Measurements from ENCODE around the gene LAIR2.

LAIR2 gene, protein sequence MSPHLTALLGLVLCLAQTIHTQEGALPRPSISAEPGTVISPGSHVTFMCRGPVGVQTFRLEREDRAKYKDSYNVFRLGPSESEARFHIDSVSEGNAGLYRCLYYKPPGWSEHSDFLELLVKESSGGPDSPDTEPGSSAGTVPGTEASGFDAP

DNA sequence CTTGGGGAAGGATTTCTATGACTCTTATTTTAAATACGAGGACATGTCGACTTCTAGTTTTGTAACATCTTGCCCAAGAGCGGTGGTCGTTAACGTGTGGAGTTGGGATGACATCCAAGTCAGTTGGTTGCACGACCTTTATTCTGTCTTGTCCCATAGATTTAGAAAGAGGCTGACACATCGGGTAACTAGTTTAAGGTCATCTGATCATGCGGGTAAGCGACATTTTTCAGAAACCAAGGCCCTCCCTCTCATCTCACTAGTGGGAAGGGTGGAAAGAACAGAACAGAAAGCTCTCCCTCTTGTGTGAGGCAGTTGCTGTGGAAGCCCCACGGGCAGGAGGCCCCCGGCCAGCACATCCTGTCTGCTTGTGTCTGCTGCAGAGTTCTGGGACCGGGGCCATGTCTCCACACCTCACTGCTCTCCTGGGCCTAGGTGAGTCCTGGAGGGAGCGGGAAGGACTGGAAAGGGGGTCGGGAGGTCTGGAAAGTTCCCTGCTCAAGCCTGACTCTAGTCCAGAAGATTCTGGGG is at the start of gene LAIR2:
Gene LAIR2 (plus strand): TSS at position 314 of the 531 bp plus-strand sequence. CDS start 88 bp downstream, at position 402.
- no peak for DNase-seq

DNA sequence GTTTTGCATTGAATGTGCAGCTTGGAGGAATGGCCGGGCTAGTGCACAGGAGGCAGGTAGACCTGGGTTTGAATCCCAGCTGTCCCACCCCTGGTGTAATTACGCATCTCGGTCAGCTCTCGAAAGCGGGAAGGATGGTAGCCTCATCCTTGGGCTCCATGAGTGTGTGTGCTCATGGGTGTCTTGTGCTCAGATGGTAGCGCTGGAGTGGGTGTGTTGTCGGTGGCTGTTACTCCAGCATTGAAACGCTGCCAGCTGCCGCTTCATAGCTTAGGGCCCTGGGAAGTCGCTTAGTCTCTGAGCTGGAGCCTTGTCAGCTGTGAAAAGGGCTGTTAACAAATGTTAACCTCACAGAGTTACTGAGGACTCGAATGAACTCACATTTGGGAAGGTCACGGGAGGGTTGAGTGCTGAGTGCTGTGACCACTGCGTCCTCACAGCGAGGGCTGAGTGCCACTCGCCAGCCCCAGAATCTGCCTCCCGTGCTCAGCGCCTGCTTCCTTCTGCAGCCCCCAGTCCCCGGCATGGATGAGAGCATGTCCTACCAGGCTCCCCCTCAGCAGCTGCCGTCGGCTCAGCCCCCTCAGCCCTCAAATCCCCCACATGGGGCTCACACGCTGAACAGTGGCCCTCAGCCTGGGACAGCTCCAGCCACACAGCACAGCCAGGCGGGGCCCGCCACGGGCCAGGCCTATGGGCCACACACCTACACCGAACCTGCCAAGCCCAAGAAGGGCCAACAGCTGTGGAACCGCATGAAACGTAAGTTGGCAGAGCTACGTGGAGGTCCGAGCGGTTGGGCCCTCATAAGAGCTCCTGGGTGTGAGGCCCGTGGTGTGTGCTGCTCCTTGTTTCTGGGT is 48.5 kb upstream of the LAIR2 start:
- no peak for DNase-seq

DNA sequence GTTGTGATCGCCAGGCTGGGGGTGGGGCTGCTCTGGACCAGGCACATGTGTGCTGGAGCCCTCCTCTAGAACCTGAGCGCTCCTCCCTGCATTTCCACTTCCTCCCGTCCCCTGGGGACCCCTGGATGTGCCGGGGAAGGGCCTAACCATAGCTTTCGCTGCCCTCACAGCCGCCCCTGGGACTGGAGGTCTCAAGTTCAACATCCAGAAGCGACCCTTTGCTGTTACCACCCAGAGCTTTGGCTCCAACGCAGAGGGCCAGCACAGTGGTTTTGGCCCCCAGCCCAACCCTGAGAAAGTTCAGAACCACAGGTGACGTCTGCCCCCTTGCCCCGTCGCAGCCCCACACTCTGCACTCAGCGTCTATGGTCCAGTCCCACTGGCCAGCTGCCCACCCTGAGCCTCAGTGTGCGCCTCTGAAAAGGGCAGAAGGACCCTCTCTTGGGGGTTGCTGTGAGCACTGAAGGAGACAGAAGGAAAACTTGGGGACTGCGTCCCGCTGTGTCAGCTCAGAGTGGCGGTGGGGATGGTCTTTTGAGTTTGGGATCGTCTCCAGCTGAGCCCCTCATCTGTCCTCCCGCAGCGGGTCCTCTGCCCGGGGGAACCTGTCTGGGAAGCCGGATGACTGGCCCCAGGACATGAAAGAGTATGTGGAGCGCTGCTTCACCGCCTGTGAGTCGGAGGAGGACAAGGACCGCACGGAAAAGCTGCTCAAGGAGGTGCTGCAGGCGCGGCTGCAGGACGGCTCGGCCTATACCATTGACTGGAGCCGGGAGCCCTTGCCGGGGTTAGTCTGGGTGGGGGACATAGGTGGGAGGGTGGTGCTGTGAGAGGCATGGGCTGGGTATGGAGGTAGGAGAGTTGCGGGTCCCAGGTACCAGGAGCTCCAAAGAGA is 47.6 kb upstream of the LAIR2 start:
- no peak for DNase-seq

DNA sequence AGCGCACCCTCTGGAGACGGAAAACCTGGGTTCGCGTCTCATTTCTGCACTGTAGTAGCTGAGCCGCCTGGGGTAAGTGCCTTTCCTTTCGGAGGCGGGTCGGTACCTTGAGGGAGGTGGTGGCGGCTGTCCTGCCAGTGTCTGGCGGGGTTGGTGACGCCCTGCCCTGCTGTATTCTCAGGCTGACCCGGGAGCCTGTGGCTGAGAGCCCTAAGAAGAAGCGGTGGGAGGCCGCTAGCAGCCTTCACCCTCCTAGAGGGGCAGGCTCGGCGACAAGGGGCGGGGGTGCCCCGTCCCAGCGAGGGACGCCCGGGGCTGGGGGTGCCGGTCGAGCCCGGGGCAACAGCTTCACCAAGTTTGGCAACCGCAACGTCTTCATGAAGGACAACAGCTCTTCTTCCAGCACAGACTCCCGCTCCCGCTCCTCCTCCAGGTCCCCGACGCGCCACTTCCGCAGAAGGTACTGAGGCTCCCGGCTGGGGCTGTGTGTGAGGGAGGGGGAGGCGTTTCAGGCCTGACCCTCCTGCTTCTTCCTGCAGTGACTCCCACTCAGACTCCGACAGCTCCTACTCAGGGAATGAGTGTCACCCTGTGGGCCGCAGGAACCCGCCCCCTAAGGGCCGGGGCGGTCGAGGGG is 46.7 kb upstream of the LAIR2 start:
- no peak for DNase-seq

DNA sequence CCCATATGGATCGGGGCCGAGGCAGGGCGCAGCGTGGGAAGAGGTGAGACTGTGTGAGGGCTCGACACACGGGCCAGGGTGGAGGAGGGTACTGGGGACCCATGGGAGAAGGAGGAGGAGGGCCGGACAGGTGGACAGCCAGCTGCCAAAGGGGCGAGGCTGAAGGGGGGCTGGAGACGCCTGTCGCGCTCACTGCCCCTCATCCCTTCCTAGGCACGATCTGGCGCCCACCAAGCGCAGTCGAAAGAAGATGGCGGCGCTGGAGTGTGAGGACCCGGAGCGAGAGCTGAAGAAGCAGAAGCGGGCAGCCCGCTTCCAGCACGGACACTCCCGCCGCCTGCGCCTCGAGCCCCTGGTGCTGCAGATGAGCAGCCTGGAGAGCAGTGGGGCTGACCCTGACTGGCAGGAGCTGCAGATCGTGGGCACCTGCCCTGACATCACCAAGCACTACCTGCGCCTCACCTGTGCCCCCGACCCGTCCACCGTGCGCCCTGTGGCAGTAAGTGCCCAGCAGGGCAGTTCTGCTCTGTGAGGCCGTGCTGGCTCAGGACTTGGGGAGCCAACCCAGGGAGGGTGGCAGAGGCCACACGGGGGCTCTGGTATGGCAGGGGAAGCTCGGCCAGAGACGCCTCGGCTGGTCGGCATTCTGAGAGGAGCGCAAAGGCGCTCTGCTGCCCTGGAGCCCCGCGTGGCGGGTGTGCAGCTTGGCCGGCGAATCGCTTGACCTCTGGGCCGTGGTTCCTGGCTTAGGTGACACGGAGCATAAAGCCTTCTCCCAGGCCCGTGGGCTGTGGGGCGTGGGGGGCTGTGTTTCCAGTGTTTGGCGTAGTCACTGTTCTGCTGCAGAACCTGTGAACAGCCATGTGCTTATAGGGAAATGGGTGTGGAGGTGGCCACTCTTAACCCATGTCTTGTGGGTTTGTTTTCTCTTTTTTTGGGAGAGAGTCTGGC is 45.9 kb upstream of the LAIR2 start:
- no peak for DNase-seq

DNA sequence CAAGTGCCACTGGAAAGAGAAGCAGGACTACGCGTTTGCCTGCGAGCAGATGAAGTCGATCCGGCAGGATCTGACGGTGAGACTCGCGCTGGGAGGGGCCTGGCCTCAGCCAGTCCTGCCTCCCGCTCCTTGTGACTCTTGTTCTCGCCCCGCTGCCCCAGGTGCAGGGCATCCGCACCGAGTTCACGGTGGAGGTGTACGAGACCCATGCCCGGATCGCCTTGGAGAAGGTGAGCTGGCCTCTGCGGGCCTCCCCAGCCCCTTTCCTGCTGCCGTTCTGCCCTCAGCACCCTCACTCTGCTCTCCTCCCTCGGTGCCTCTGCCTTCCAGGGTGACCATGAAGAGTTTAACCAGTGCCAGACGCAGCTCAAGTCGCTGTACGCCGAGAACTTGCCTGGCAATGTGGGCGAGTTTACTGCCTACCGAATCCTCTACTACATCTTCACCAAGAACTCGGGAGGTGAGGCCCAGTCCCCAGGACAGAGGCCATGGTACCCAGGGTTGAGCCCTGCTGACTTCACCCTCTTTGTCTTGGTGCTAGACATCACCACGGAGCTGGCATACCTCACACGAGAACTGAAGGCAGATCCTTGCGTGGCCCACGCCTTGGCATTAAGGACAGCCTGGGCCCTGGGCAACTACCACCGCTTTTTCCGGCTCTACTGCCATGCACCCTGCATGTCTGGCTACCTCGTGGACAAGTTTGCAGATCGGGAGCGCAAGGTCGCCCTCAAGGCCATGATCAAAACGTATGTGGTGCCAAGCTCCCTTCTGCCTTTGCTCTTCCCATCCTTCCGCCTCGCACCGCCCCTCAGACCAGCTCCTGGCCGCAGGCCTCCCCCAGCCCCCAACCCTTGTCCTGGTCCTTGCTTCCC is 44.6 kb upstream of the LAIR2 start:
- DNase-seq, result no peak

DNA sequence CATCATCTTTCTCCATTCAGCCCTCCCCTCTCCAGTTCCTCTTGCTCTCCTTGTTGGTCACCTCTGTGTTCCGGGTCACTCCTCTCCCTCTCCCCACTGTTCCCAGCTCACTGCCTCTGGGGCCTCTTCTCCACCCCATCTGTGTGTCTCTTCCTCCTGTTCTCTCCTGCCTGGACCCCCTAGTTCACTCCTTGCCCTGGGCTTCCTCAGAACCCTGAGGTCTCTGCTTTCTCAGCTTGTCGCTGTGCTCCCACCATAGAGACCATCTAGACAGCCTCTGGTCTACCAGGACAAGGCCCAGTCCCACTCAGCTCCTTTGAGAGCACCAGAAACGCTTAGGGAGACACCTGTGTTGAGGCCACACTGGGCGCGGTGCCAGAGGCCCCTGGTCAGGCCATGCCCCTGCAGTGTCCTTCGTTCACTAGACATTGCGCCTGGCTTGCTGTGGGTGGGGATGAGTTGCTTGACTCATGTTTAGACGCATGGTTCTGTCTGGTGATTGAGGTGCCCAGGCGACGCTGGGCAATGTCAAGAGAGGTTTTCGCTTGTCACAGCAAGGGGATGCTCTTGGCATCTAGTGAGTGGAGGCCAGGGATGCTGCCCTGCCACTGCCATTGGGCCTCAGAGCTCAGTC is 43.9 kb upstream of the LAIR2 start:
- no peak for DNase-seq

DNA sequence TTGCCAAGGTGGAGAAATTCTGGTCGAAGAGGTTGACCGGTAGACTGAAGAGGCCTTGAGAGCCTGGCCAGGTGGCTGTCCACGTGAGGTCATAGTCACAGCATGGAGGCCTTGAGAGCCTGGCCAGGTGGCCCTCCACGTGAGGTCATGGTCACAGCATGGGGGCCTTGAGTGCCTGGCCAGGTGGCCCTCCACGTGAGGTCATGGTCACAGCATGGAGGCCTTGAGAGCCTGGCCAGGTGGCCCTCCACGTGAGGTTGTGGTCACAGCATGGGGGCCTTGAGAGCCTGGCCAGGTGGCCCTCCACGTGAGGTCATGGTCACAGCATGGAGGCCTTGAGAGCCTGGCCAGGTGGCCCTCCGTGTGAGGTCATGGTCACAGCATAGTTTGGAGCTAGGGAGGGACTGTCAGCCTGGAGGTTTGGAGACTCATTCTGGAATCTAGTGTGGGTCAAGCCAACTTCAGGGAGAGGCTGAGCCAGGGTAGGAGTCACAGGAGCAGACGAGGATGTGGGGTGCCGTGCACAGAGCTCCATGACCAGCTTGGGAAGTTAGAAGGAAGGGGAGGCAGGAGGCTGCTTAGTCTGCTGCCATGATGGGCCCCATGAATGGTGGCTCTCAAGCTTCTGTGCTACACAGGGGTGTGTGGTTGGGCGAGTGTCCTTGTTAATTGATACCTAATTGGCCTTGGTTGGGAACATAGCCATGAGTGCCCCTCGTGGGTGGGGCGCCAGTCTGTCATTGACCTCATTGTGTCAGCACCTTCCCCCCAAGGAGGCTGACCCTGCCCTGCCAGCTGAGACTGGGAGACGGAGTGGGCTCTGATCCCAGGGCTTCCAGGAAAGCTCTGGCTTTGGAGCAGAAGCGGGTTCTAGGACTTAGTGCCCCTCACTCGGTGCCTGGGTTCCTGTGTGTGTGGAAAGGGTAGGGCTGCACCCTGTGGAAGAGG is 43.1 kb upstream of the LAIR2 start:
- DNase-seq, result no peak

DNA sequence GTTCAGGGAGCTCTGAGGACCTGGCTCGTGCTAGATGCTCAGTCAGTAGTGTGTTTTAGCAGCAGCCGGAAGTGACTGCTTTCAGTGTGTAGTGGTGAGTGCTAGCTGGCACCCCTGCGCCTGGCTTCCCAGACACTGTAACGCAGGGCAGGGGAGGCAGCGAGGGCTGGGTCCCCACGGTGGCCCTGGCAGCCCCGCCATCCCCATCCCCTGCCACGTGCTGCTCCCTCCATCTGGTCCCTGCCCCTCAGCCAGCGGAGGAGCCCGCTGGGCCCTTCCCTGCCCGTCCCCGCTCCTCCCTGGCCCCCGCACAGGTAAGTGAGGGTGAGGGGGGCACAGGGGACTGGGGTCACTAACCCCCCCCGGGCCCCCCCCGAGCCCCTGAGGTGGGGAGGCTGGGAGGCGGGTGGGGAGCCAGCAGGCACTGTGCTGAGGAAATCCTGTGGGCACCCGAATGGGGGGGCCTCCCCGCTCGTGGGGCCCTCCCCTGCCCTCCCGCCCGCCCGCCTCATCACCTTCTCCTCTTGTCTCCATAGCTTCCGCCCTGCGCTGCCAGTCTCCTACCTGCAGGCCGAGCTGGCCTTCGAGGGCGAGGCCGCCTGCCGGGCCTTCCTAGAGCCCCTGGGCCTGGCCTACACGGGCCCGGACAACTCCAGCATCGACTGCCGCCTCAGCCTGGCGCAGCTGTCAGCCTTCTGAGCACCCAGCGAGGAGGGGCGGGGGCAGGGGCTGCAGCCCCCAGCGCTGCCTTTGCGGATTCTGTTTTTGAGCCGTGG is 42.2 kb upstream of the LAIR2 start:
- DNase-seq, result no peak

DNA sequence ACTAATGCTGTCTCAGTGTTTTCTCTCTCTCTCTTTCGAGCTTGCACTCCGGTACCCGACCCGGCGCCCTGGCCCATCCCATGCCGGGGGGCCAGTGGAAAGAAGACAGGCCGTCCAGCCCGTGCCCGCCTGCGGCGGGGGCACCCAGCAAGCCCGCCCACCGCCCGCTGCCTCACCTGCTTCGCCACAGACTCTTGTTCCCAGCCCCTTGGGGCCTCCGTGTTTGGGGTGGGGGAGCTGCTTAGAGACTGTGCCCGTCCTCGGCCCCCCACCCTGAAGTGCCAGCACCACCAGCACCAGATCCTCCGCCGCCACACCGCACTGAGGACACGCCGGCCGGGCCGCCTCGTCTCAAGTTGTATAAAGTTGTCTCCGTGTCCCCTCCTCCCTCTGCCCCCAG is 41.4 kb upstream of the LAIR2 start:
- DNase-seq, result no peak

DNA sequence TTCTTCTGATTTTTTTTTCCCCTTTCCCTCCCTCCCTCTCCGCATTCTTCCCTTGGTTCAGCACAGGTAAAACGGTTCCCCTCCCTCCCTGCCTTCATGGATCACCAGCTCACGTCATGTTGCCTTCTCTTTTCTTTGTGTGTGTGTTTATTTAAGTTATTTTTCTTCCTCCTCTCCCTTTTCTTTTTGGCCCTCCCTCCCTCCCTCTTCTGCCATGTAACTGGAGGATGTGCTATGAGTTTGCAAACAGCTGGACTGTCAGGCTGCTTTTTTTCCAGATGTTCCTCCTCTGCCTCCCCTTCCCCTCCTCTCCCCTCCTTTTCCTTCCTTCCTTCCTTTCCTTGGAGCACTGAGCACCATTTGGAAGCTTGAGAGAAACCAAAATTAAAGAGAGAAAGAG is 41.0 kb upstream of the LAIR2 start:
- no peak for DNase-seq

DNA sequence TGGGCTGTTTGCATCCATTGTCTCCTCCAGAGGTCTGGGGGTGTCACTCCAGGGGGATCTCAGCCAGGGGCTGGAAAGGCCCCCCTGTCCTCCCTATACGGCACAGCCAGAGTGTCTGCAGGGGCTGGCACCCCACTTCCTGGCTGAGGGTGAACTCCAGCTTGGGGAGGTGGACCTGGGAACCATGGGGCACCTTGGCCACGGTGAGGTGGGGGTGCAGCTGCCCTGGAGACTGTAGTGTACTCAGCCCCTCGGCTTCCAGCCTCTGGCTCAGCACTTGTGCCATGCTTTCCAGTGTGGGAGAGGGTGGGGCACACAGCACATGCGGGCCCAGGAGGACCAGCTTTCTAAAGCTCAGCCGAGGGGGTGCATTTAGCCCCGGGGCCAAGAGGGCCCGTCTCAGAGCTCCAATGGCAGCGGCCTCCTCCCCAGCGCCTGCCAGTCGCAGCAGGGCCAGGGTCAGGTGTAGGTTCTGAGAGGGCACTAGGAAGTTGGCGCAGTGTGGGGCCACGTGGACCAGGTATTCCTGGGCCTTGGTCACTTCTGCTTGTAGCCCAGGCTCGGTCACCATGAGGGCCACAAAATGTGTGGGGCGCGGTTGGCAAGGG is 40.5 kb upstream of the LAIR2 start:
- DNase-seq, result no peak

DNA sequence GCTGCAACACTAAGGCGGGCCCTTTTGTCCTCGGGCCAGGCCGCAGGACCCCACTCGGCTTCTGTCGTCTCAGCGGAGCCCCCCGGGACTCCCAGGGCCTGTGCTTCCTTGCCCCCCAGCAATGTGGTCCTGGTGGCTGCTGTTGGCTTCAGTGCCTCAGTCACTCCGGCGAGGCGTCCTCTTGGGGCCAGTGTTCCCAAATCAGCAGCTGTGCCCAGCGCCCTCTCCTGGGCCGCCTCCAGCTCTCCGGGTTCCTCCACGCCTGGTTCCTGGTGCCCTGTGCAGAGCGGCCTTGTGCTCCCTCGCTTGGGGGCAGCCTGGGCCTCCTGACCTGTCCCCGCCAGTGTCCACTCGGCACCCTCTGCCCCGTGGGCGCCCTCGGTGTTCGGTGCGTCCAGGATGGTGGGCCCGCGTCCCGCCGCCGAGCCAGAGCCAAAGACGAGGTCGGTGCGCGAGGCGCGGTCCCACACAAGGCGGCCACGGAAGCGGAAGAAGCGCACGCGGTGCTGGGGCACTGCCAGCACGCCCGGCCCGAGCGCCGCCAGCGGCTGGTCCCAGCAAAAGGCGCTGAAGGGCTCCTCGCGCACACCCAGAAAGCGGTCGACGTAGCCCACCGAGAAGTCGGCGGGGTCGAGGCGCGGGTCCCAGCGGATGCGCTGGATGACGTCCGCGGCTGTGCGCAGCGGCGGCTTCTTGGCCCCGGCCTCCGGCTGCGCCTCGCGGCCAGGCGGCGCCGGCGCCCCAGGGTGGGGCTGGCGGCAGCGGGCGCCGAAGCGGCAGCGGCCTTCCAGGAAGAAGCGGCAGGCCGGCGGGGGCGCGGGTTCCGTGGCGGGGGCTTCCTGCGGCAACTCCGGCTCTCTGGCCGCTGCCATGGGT is 39.7 kb upstream of the LAIR2 start:
- DNase-seq, result peak; percentile 32 to 37

DNA sequence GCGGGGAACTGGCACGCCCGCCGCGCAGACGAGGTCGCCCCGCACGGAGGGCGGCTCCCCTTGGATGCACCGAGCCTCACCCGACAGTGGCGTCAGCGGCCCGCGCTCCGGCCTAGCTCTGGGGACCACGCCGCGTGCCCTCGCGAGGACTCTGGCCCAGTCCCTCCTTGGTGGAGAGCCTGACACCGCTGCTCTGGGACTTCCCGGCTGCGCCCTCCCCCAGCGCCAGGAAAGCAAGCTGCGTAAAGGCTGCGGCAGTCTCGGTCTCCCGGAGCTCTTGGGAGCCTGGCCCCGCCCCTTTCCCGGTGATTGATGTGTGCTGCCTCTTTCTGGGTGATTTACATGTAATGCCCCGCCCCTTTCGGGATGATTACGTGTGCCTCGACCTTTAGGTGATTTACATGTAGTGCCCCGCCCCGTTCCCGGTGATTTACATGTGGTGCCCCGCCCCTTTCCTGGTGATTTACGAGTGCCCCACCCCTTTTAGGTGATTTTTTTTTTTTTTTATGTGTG is 39.0 kb upstream of the LAIR2 start, which contains the start of gene LENG9:
Gene LENG9 (minus strand): TSS at position 248 of the 513 bp plus-strand sequence. CDS start 252 bp downstream, outside the sequence.
- DNase-seq, result peak; percentile 96

DNA sequence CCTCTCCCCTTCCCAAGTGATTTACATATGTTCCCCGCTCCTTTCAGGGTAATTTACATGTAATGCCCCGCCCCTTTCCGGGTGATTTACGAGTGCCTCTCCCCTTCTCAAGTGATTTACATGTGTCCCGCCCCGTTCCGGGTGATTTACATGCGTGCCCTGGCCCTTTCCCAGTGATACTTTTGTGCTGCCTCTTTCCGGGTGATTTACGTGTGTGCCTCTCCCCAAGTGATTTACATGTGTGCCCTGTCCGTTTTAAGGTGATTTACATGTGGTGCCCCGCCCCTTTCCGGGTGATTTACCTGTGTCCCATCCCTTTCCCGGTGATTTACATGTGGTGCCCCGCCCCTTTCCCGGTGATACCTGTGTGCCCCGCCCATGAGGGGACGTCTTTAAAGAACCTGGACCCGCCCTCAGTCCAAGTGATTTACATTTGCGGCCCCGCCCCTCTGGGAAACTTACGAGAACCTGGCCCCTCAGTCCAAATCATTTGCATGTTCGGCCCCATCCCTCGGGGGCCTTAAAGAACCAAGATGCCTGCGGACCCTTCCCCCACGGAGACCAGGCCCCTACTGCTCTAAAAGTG is 38.5 kb upstream of the LAIR2 start:
- peak; percentile 93 for DNase-seq

Measured in SHP77 (cell line).